ENCODE measurements around the gene MYNN.

The MYNN gene

GRCh38 chr3:169836078-169836941 is 63.1 kb downstream of the MYNN start:
- DNase-seq, result no peak

- no peak for DNase-seq
These were observed 63.7 kb downstream of the MYNN start for GRCh38 chr3:169836942-169837275.

GRCh38 chr3:169838511-169839030 is 65.4 kb downstream of the MYNN start:
- no peak for DNase-seq

Measured in stimulated activated naive CD4-positive, alpha-beta T cell treated with Interleukin-2 at 50 U/mL for 16 hours (primary cell).